Activated CD4-positive, alpha-beta T cell treated with anti-CD3 and anti-CD28 coated beads, Interleukin-2, amount 50 U/mL, for 24 hours (primary cell): ENCODE measurements around the gene BRF1.
A peak's percentile ranks its signal among the peaks of the same experiment; 100 is the strongest.

Experiments
- DNase-seq, 2 donors: peaks; one replicate each; pipeline ENCODE4 v3.0.0-alpha.2; 2020; ENCODE audit warnings: low read depth in 1 of 2, low spot score in 1 of 2

The BRF1 gene

DNA sequence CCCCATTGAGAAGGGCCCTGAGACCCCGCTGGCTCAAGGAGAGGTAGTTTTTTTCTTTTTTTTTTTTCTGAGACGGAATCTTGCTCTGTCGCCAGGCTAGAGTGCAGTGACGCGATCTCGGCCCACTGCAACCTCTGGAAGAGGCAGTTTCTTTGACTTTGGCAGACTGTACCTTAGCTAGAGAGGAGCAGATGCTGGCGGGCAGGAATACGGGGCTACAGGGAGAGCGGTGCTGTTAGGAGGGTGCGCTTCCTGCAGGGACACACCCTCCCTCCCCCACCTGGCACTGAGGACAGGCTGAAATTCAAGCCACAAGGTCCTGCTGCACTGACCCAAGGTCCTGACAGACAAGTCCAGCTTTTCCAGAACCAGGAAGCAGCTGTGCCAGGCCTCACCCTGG, 87.4 kb downstream of the BRF1 start:
- DNase-seq, result no peak

GRCh38 chr14:105212541-105213300, 88.1 kb downstream of the BRF1 start:
- DNase-seq, result no peak

GRCh38 chr14:105211758-105212089, 89.1 kb downstream of the BRF1 start:
- no peak for DNase-seq

DNA sequence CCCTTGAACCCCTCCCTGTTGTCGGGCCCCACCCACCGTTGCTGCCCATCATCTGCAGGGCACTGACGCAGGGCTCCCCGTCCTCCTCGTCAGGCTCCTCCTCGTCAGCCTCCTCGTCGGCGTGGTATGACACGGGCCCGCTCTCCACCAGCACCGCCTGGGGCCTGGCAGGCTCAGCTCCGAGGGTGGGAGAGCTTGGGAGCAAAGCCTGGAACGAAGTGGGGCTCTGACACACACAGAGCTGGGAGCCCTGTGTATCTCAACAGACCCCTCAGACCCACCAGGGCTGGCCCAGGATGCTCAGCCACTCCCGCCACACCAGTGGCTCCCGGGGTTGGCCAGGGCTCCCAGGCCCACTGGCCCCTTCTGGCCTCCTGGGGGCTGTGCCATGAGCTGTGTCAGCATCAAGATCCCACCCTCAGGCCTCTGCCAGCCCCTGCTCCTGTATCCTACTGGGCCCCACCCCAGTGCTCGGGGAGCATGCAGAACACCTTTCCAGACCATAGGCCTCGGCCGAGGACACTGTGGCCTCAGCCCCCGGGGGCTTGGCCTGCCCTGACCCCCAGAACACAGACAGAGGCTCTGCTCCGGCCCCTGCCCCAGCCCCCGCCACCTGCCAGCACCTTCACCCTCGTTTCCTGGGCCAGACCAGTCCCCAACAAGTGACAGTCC, 89.6 kb downstream of the BRF1 start:
- DNase-seq, result no peak

DNA sequence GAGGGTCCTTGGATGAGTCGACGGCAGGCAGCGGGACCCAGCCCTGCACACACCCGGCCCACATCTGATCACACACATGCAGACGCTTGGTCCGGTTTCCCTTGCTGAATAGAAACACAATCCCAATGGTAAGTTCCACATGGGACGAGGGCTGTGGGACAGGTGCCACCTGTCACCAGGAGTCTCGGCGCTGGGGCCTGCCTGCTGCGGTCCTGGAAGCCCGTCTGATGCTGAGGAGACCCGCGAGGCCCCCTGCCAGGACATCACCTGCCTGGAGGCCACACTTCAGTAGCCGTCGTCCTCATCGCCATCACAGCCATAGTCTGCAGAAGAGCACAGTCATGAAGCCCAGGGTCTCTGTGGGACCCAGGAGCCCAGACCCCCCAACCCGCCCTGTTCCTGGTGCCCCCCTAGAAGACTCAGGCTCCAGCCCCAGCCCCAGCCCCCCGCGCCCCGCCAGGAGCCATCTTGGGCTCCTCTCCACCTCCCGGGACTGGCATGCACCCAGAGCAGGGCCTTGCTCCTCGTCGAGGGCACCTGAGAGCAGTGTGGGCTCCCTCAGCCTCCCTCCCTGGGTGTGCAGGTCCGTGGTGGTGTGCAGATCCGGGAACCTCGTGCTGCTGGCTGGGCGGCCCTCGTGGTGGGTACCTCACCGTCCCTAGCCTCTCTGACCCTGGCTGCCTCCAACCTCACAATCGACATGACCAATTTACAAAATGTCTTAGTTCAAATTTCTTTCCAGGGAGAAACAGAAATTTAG, 90.4 kb downstream of the BRF1 start:
- no peak for DNase-seq

DNA sequence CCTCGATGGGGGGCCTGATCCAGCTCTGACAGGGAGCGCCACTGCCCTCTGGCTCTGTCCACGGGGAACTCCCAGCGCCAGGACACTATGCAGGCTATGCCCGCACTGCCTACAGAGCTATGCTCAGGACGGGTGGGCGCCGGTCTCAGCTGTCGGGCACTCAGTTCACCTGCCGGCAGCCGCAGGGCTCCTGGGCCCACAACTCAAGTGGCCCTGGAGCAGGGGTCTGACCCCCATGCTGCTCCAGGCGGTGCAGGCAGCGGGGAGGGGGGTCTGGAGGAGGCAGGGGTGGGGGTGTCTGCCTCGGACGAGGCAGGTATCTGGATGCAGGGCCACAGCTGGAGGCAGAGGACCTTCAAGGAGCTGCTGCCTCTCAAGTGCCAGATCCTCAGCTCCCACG, 91.2 kb downstream of the BRF1 start:
- DNase-seq, result no peak

DNA sequence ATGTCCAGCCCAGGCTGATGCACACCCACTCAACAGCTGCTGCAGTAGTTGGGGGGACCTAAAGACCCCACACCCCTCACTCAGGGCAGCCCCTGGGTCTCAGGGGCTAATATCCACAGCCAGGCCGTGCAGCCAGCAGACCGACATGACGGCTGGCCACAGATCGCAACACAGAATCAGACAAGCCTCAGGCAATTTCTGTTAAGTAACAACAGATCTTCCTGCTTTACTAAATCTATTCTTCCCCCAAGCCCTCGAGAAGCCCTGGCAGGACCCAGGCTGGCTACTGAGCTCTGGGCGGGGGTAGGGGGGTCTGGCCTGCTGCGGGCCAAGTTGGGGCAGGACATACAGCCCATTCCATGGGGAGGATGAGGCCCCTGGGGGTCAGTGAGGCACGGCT, 91.7 kb downstream of the BRF1 start:
- no peak for DNase-seq

- no peak for DNase-seq
These were observed 92.1 kb downstream of the BRF1 start for GRCh38 chr14:105208738-105209075.

GRCh38 chr14:105207996-105208737, 92.6 kb downstream of the BRF1 start:
- no peak for DNase-seq

DNA sequence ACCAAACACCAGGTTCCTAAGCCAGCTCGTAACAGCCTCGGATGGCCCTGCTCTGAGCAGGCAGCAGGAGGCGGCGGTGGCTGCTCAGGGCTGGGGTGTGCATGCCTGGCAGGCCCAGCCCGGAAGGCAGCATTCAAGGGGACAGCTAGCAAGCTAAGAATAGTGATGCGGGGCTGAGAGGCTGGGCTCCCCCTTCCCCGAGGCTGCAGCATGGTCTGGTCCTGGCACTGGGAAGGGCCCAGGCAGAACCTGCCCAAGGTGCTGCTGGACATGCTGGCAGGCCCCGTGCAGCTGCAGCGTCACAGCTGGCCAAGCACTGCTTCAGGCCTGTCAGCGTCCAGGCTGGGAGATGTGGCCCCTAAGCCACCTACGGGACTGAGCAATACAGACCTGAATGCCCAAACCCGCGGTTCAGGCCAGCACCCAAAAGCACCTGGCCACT, 93.3 kb downstream of the BRF1 start:
- no peak for DNase-seq

GRCh38 chr14:105206873-105207272, 93.9 kb downstream of the BRF1 start:
- no peak for DNase-seq

GRCh38 chr14:105205673-105206208, 95.1 kb downstream of the BRF1 start:
- no peak for DNase-seq

DNA sequence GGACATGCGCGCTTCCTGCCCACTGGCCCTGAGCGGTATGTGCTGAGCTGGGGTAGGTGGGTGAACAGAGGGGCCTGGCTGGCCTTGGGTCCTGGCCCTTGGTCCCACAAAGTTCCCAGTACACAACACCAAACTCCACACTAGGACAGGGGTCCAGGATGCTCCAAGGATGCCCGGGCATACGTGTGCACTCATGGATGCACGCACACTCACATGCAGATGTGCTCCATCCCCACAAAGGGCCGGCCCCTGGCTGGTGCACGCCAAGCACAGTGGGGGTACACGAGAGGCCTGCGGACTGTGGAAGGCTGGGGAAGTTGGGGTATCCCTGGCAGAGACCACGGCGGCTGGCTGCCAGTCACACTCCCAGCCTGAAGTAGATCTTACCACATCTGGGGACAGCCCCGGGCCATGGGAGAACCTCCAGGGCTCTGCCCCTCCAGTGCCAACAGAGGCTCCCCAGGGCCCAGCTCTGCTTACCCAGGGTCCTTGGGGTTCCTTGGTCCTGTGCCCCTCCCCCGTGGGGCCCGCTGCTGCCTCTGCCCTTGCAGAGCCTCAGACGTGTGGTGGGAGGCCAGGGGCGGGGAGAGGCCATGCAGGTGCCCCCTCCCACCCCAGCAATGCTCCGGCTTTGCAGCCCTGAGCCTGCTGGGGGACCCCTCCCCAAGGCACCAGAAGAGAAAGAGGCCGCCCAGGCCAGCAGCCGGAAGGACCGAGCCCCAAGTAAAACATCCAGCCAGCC, 95.7 kb downstream of the BRF1 start:
- no peak for DNase-seq

DNA sequence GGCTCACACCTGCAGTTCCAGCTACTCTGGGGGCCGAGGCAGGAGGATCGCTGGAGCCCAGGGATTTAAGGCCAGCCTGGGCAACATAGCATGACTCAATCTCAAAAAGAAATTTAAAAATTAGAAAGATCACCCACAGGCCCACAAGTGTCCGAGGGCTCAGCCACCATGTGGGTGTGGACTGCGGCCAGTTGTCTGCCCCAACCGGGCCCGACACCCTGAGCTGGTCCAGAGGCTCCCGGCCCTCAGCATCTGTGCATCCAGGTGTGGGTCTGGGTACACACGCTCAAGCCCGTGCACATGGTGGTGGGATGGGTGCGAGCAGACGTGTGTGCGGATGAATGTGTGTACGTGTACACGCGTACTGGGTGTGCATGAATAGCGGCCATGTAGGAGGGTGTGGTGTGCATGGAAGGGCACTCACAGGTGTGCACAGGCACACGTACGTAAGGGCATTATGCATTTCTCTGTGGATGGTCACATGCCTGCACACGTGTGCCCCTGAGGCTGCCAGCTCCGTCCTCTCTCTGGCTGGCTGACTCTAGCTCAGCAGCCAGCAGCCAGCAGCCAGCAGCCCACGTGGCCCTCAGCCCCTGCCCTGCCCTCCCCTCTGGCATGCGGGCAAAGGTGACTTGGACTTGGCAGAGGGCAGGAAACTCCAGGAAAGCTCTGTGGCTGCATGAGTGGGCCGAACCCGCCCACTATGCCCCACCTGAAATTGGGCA, 96.4 kb downstream of the BRF1 start:
- no peak for DNase-seq

DNA sequence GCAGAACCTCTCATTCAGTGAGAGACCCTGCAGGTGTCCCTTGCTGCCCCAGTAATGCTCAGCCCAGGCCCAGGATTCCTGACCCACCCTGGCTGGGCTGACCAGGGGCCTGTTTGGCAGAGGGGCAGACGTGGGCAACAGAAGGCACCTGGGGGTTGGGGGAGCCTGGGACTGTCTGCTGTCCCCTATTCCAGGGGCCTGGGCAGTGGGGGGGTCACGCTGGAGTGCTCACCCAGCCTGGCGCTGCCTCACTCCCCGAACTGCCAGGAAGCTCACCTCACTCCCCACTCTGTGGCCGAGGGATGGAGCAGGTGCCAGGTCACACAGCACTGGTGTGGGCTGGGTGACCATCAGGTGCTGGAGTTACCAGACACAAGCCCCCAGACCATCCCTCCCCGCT, 97.1 kb downstream of the BRF1 start:
- no peak for DNase-seq

DNA sequence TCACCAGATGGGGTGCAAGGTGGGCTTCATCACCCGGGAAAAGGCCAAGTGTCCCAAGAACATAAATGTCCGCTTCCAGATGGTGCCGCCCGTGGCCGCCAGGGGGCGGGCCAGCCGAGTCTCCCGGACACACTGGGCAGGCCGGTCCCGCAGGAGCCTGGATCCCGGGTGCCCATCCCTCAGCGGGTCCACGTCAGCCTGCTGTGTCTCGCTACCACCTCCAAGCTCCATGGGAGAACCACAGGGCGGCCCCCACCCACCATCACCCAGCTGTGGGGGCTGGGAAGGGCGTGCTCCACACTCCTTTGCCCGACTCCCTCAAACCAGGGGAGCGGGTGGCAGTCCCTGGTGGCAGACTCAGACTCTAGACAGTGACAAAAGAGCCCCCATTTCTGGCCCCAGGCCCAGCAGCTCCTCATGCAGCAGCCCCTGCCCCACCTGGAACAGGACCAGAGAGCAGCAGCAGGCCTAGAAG, 97.7 kb downstream of the BRF1 start:
- DNase-seq, result peak in 1 of 2 donors; percentile 45

DNA sequence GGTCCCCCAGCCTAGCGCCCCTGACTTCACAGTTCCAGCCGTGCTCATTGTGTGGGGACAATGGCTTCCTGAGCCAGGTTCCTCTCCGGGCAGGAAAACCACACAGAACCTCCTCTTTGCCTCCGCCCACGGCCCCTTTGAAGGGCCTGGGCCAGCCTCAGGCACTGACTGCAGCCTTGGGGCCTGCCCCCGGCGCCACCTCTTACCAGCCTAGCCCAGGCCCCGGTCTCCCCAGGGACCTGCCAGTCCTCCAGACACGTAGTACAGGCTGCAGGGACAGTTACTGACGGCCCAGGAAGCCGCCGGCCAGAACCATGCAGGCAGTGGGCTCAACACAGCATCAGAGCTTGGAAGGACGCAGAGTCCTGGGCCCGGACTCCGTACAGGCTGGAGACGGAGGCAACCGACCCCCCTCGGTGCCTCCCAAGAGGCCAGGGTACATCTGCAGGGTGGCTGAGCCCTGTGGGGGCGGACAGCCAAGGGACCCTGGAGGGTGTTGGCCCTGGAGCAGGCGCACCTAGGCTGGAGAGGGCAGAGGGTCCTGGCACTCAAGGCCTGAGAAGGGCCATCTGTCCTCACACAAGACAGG, 98.8 kb downstream of the BRF1 start:
- DNase-seq, result no peak

- no peak for DNase-seq
These were observed 99.5 kb downstream of the BRF1 start for GRCh38 chr14:105201156-105201924.

GRCh38 chr14:105200641-105201040, 100.2 kb downstream of the BRF1 start:
- no peak for DNase-seq
